ENCODE measurements around the gene CLSTN3.

Gene CLSTN3

GRCh38 chr12:7205091-7205490 lies 74.9 kb downstream of the CLSTN3 start:
- no peak overlapping the region for H3K4me3 ChIP-seq (ENCODE audit: low read length)
- DNase-seq (ENCODE audit: low read depth): no peak
- TF ChIP-seq CTCF (conservative IDR thresholded peaks at IDR 0.05; ENCODE audit: low read length): no peak

GRCh38 chr12:7206691-7207090 lies 76.5 kb downstream of the CLSTN3 start:
- no peak overlapping the region for H3K4me3 ChIP-seq (ENCODE audit: low read length)

GRCh38 chr12:7207866-7208625 lies 77.9 kb downstream of the CLSTN3 start:
- no peak for TF ChIP-seq CTCF (conservative IDR thresholded peaks at IDR 0.05; ENCODE audit: low read length)
- no peak for DNase-seq (ENCODE audit: low read depth)
- H3K4me3 ChIP-seq (ENCODE audit: low read length): no peak overlapping the region

More at GRCh38 chr12:7206691-7207090, 76.5 kb downstream of the CLSTN3 start:
- no peak for DNase-seq (ENCODE audit: low read depth)
- no peak for TF ChIP-seq CTCF (conservative IDR thresholded peaks at IDR 0.05; ENCODE audit: low read length)

Data from AG10803 (cell line).